ENCODE data around the gene SLC44A2. TPM values are rescaled to one million over a fixed set of nuclear protein-coding genes. Genes with fewer than 3 reads are reported as not detected.

Gene SLC44A2
- total RNA-seq, 1 donor from 2014 or later: 220 TPM

GRCh38 chr19:10600149-10600548, 25.2 kb upstream of the SLC44A2 start:
- no peak overlapping the region for H3K4me3 Mint-ChIP-seq (ENCODE audit: unreplicated experiment)
- H3K27me3 Mint-ChIP-seq (ENCODE audit: low read depth): peaks cover 2% of the 10 kb centered on the region
- DNase-seq (ENCODE audit: low spot score): no peak
- no peaks in the 10 kb centered on the region for H3K36me3 Mint-ChIP-seq (ENCODE audit: low read depth)
- no peaks in the 10 kb centered on the region for H3K9me3 Mint-ChIP-seq (ENCODE audit: low read depth)
- peaks cover 21% of the 10 kb centered on the region for H3K4me1 Mint-ChIP-seq (ENCODE audit: low read depth)
- TF ChIP-seq, protein P1, sequence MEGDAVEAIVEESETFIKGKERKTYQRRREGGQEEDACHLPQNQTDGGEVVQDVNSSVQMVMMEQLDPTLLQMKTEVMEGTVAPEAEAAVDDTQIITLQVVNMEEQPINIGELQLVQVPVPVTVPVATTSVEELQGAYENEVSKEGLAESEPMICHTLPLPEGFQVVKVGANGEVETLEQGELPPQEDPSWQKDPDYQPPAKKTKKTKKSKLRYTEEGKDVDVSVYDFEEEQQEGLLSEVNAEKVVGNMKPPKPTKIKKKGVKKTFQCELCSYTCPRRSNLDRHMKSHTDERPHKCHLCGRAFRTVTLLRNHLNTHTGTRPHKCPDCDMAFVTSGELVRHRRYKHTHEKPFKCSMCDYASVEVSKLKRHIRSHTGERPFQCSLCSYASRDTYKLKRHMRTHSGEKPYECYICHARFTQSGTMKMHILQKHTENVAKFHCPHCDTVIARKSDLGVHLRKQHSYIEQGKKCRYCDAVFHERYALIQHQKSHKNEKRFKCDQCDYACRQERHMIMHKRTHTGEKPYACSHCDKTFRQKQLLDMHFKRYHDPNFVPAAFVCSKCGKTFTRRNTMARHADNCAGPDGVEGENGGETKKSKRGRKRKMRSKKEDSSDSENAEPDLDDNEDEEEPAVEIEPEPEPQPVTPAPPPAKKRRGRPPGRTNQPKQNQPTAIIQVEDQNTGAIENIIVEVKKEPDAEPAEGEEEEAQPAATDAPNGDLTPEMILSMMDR (IDR thresholded peaks at IDR 0.05): no peak
- no peak overlapping the region for H3K27ac Mint-ChIP-seq (ENCODE audit: unreplicated experiment)

DNA sequence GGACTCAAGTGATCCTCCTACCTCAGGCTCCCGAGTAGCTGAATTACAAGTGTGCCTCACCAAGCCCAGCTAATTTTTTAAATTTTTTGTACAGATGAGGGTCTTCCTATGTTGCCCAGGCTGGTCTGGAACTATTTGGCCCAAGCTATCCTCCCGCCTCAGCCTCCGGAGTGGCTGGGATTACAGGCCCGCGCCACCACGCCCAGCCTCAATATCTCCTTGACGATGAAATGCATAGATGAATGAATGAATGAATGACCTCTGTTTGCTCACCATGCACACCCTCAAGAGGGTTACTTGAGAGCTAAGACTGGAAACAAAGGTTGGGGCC, 23.4 kb upstream of the SLC44A2 start:
- Mint-ChIP-seq H3K27me3 (ENCODE audit: low read depth) (no peaks in the 10 kb centered on the region), H3K4me3 (ENCODE audit: unreplicated experiment) (peak overlapping the region; percentile 58), H3K36me3 (ENCODE audit: low read depth) (no peaks in the 10 kb centered on the region), H3K4me1 (ENCODE audit: low read depth) (peaks cover 21% of the 10 kb centered on the region), H3K27ac (ENCODE audit: unreplicated experiment) (no peak overlapping the region), H3K9me3 (ENCODE audit: low read depth) (no peaks in the 10 kb centered on the region)
- DNase-seq (ENCODE audit: low spot score): no peak
- TF ChIP-seq, protein P1 (IDR thresholded peaks at IDR 0.05): no peak

GRCh38 chr19:10602330-10603083, 22.8 kb upstream of the SLC44A2 start:
- Mint-ChIP-seq H3K9me3 (ENCODE audit: low read depth) (no peaks in the 10 kb centered on the region), H3K36me3 (ENCODE audit: low read depth) (peaks cover 2% of the 10 kb centered on the region), H3K4me1 (ENCODE audit: low read depth) (peaks cover 21% of the 10 kb centered on the region), H3K27ac (ENCODE audit: unreplicated experiment) (peak overlapping the region; percentile 98), H3K4me3 (ENCODE audit: unreplicated experiment) (peak overlapping the region; percentile 89), H3K27me3 (ENCODE audit: low read depth) (no peaks in the 10 kb centered on the region)
- TF ChIP-seq, protein P1 (IDR thresholded peaks at IDR 0.05): no peak
- DNase-seq (ENCODE audit: low spot score): no peak

GRCh38 chr19:10603084-10603872, 22.1 kb upstream of the SLC44A2 start:
- H3K9me3 Mint-ChIP-seq (ENCODE audit: low read depth): no peaks in the 10 kb centered on the region
- no peaks in the 10 kb centered on the region for H3K27me3 Mint-ChIP-seq (ENCODE audit: low read depth)
- TF ChIP-seq, protein P1 (IDR thresholded peaks at IDR 0.05): peak; percentile 13
- DNase-seq (ENCODE audit: low spot score): no peak
- peaks cover 2% of the 10 kb centered on the region for H3K36me3 Mint-ChIP-seq (ENCODE audit: low read depth)
- peaks cover 21% of the 10 kb centered on the region for H3K4me1 Mint-ChIP-seq (ENCODE audit: low read depth)
- H3K4me3 Mint-ChIP-seq (ENCODE audit: unreplicated experiment): peak overlapping the region; percentile 89
- H3K27ac Mint-ChIP-seq (ENCODE audit: unreplicated experiment): peak overlapping the region; percentile 98

DNA sequence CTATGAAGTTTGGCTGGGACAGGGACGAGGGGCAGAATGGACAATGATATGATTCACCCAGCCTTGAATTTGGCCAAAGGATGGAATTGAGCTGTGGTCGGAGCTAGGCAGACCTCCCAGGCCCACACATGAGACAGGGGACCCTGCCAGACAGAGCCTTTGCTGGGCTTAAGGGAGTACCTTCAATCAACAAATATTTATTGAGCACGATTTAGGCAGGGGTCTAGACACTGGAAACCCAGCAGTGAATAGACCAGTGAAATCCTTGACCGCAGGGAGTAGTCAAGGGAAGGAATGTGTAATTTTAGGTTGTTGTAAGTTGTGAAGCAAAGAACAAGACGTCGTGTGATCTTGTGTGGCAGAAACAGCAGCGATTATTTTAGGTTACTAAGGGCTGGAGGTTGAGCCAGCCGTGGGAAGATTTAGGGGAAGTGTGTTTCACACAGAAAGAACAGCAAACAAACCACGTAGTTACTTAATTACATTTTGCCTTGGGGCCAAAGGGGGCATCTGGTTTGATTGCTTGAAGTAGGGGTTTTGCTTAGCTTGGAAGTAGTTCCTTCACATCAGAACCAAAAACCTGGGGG, 21.4 kb upstream of the SLC44A2 start:
- Mint-ChIP-seq H3K36me3 (ENCODE audit: low read depth) (peaks cover 2% of the 10 kb centered on the region), H3K4me1 (ENCODE audit: low read depth) (peaks cover 21% of the 10 kb centered on the region), H3K27ac (ENCODE audit: unreplicated experiment) (peak overlapping the region; percentile 98), H3K27me3 (ENCODE audit: low read depth) (no peaks in the 10 kb centered on the region), H3K9me3 (ENCODE audit: low read depth) (no peaks in the 10 kb centered on the region), H3K4me3 (ENCODE audit: unreplicated experiment) (peak overlapping the region; percentile 89)
- no peak for DNase-seq (ENCODE audit: low spot score)
- TF ChIP-seq, protein P1 (IDR thresholded peaks at IDR 0.05): no peak
